Measurements from ENCODE around the gene PEG3.

- TF ChIP-seq CTCF (IDR thresholded peaks at IDR 0.05; ENCODE audit: low read depth, low read length) (no peak), EZH2phosphoT487 (IDR thresholded peaks at IDR 0.05; ENCODE audit: low read depth) (no peak)
These were observed 40.2 kb upstream of the PEG3 start for GRCh38 chr19:56880592-56881190.
